HAP-1 (cell line): ENCODE results near the gene KRTAP22-1.

Experiments
- DNase-seq, 2 experiments: peaks; one replicate each; pipeline ENCODE4 v3.0.0-alpha.2; 2016 to 2020; ENCODE audit warnings: low spot score in 2 of 2
- H3K27me3 ChIP-seq: fragments of 250-450 bp; sonication (Bioruptor Pico); 2 replicates; pipeline ENCODE4 v1.5.1; 2020; ENCODE audit warnings: low read depth, mild to moderate bottlenecking, moderate library complexity
- H3K36me3 ChIP-seq: fragments of 250-450 bp; sonication (Bioruptor Pico); replicated peaks from 2 replicates; pipeline ENCODE4 v1.5.1; 2020; ENCODE audit warnings: mild to moderate bottlenecking
- H3K4me1 ChIP-seq: fragments of 250-450 bp; sonication (Bioruptor Pico); 2 replicates; pipeline ENCODE4 v1.5.1; 2020; ENCODE audit warnings: mild to moderate bottlenecking
- H3K4me3 ChIP-seq: fragments of 250-450 bp; sonication (Bioruptor Pico); 2 replicates; pipeline ENCODE4 v1.5.1; 2020; ENCODE audit warnings: mild to moderate bottlenecking, moderate library complexity
- H3K9me3 ChIP-seq: fragments of 250-450 bp; sonication (Bioruptor Pico); 2 replicates; pipeline ENCODE4 v1.5.1; 2020; ENCODE audit warnings: mild to moderate bottlenecking, moderate library complexity
- in situ Hi-C: fragments of 300-500 bp; cut with MboI; formaldehyde crosslinking; loops from 3 replicates; pipeline ENCODE4 v1.14.3; 2020; ENCODE audit warnings: low sequenced_read_pairs, inconsistent platforms, mixed read lengths

KRTAP22-1 gene

GRCh38 chr21:30600787-30601186, at the start of gene KRTAP22-1:
TSS of gene KRTAP22-1 (plus strand) at chr21:30601087.
- no peaks in the 10 kb centered on the region for H3K4me1 ChIP-seq
- no peaks in the 10 kb centered on the region for H3K36me3 ChIP-seq
- peaks cover 4% of the 10 kb centered on the region; the same call in 1 of the 2 replicates for H3K9me3 ChIP-seq
- DNase-seq = no peak
- in situ Hi-C loops = no loop called here
- H3K27me3 ChIP-seq = no peaks in the 10 kb centered on the region
- H3K4me3 ChIP-seq = no peak within 1 kb of the TSS

DNA sequence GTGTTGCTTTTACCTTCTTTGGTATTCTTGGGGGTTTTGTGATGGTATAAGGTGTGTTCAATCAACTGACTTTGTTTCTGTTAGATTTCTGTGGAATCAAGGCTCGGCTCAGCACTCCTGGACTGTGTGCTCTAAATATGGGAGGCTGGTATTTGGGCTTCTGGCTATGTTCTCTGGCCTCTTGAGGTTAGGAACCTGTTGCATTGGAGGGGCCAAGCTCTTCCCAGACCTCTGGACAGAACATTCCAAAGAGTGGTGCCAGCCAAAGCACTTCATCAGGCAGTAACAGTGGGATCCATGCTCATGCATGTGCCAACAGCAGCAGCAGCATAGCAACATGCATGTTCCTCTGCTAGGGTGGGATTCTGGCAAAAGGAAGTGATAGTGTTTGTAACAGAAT, 48.1 kb upstream of the KRTAP22-1 start:
- Histone ChIP-seq H3K36me3 (no peaks in the 10 kb centered on the region), H3K4me1 (no peaks in the 10 kb centered on the region), H3K9me3 (peaks cover 3% of the 10 kb centered on the region; the same call in 1 of the 2 replicates), H3K27me3 (no peaks in the 10 kb centered on the region), H3K4me3 (no peak overlapping the region)
- in situ Hi-C loops = no loop called here
- no peak for DNase-seq

DNA sequence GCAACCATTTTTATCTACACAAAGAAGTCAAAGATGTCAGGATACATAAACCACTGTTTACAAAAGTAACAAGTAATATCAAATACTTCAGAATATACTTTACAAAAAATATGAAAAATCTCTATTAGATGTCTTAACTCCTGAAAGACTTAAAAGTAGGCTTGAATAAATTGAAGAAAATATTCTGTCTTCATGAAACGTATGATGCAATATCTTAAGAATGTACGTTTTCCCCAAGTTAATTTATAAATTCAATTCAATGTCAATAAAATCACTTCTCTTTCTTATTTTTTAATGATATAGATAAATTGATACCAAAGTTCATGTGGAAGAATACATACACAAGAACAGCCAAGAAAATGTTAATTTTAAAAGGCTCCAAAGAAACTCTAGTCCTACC, 45.8 kb upstream of the KRTAP22-1 start:
- Histone ChIP-seq H3K4me3 (no peak overlapping the region), H3K27me3 (no peaks in the 10 kb centered on the region), H3K4me1 (no peaks in the 10 kb centered on the region), H3K9me3 (no peaks in the 10 kb centered on the region), H3K36me3 (no peaks in the 10 kb centered on the region)
- in situ Hi-C loops = no loop called here
- no peak for DNase-seq

GRCh38 chr21:30561264-30561895, 39.5 kb upstream of the KRTAP22-1 start, which contains the start of gene KRTAP19-7:
TSS of gene KRTAP19-7 (minus strand) at chr21:30561314. CDS start at chr21:30561289, 25 bp downstream.
- DNase-seq = no peak
- Histone ChIP-seq H3K9me3 (no peaks in the 10 kb centered on the region), H3K4me1 (no peaks in the 10 kb centered on the region), H3K27me3 (no peaks in the 10 kb centered on the region), H3K36me3 (no peaks in the 10 kb centered on the region), H3K4me3 (no peak within 1 kb of the TSS)
- in situ Hi-C loops = no loop called here

DNA sequence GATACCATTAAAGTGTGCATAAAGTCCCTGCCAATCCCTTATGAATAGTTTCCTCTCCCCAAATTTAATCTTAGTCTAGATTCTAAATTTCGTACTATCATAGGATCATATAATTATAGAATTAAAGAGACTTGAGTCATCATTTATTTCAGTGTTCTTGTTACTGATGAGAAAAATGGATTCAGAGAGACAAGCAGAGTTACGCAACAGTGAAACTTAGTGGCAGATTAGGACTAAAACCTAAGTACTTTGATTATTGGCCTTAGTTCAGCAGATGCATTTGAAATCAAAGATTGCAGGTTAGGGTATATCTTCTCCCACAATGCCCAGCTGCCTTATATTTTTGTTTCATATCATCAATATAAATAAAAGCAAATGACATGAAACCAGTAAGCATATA, 38.9 kb upstream of the KRTAP22-1 start:
- H3K9me3 ChIP-seq = no peaks in the 10 kb centered on the region
- H3K4me3 ChIP-seq = no peak overlapping the region
- no peaks in the 10 kb centered on the region for H3K36me3 ChIP-seq
- no peaks in the 10 kb centered on the region for H3K27me3 ChIP-seq
- no peak for DNase-seq
- no peaks in the 10 kb centered on the region for H3K4me1 ChIP-seq
- in situ Hi-C loops = no loop called here

- H3K27me3 ChIP-seq = no peaks in the 10 kb centered on the region
- no peak for DNase-seq
- H3K4me1 ChIP-seq = no peaks in the 10 kb centered on the region
- in situ Hi-C loops = no loop called here
- H3K4me3 ChIP-seq = no peak overlapping the region
- H3K36me3 ChIP-seq = no peaks in the 10 kb centered on the region
- H3K9me3 ChIP-seq = no peaks in the 10 kb centered on the region
Measured at GRCh38 chr21:30563072-30563471, 37.8 kb upstream of the KRTAP22-1 start.

DNA sequence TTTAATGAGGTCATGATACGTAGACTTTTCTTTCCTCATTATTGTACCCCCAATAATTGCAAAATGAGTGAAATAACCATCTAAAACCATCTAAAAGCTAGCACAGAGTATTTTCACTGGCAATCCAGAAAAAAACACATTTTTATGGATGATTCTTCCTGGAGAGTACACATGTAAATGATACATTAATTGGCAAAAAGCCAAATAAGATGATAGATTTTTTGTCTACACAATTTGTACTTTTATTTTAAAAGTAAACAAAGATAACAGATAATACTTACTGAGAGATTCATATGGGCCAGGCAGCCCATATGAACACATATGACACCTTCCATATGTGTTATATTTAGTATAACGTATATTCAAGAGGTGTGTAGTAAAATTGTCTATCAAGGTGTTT, 37.3 kb upstream of the KRTAP22-1 start:
- H3K4me1 ChIP-seq = no peaks in the 10 kb centered on the region
- in situ Hi-C loops = no loop called here
- DNase-seq = no peak
- H3K27me3 ChIP-seq = no peaks in the 10 kb centered on the region
- no peaks in the 10 kb centered on the region for H3K36me3 ChIP-seq
- H3K4me3 ChIP-seq = no peak overlapping the region
- H3K9me3 ChIP-seq = no peaks in the 10 kb centered on the region

DNA sequence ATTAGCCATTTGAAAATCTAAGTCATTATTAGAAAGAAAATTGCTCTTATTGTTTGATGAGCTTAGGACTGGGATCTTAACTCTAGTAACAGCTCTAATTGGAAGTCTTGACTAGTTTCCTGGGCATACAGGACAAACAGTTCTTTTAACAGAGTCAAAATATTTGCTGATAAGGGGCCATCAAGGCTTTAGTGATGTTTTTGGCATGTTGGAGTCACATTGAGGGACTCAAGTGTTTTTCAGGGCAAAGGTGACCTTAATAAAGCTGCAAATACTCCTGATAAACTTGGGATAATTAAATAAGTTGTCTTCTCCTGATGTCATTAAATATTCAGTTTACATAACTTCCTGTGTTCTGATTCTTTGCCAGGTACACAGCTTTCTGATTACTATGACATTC, 33.3 kb upstream of the KRTAP22-1 start:
- H3K4me1 ChIP-seq = no peaks in the 10 kb centered on the region
- no peaks in the 10 kb centered on the region for H3K27me3 ChIP-seq
- H3K9me3 ChIP-seq = no peaks in the 10 kb centered on the region
- in situ Hi-C loops = no loop called here
- no peaks in the 10 kb centered on the region for H3K36me3 ChIP-seq
- no peak overlapping the region for H3K4me3 ChIP-seq
- no peak for DNase-seq

GRCh38 chr21:30577766-30578165, 23.1 kb upstream of the KRTAP22-1 start:
- H3K27me3 ChIP-seq = no peaks in the 10 kb centered on the region
- no peaks in the 10 kb centered on the region; the same call in 1 of the 2 replicates for H3K9me3 ChIP-seq
- in situ Hi-C loops = no loop called here
- no peak for DNase-seq
- no peaks in the 10 kb centered on the region for H3K36me3 ChIP-seq
- no peaks in the 10 kb centered on the region for H3K4me1 ChIP-seq
- no peak overlapping the region for H3K4me3 ChIP-seq

DNA sequence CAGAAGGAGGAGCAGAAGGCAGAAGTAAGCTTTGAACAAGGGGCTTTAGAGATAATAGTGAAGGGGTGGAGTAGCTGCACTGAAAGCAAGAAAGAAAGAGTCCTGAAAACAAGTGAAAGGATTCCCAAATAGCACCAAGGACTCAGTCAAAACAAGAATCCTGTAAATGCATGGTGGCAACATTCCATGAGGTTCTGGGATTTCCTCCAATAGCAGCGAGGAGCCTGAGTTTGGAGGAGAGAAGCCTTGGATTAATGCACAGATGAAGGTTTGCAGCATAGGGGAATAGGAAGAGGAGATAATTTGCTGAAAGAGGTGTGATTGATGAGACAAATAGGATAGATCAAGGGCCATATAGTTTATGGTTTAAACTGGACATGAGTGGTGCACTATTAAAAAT, 21.5 kb upstream of the KRTAP22-1 start:
- H3K27me3 ChIP-seq = no peaks in the 10 kb centered on the region
- no peak overlapping the region for H3K4me3 ChIP-seq
- in situ Hi-C loops = no loop called here
- no peaks in the 10 kb centered on the region for H3K4me1 ChIP-seq
- no peaks in the 10 kb centered on the region for H3K36me3 ChIP-seq
- no peaks in the 10 kb centered on the region; the same call in 1 of the 2 replicates for H3K9me3 ChIP-seq
- no peak for DNase-seq

- H3K36me3 ChIP-seq = no peaks in the 10 kb centered on the region
- no peaks in the 10 kb centered on the region for H3K27me3 ChIP-seq
- DNase-seq = no peak
- H3K9me3 ChIP-seq = no peaks in the 10 kb centered on the region; the same call in 1 of the 2 replicates
- in situ Hi-C loops = no loop called here
- H3K4me3 ChIP-seq = no peak overlapping the region
- no peaks in the 10 kb centered on the region for H3K4me1 ChIP-seq
Measured at GRCh38 chr21:30580132-30580531, 20.8 kb upstream of the KRTAP22-1 start.

GRCh38 chr21:30582870-30583269, 18.0 kb upstream of the KRTAP22-1 start:
- no peak overlapping the region for H3K4me3 ChIP-seq
- in situ Hi-C loops = no loop called here
- H3K9me3 ChIP-seq = 0 out of 2 replicates have a peak, but pooled peaks cover 2% of the 10 kb centered on the region
- H3K4me1 ChIP-seq = no peaks in the 10 kb centered on the region
- no peak for DNase-seq
- H3K27me3 ChIP-seq = no peaks in the 10 kb centered on the region
- no peaks in the 10 kb centered on the region for H3K36me3 ChIP-seq

DNA sequence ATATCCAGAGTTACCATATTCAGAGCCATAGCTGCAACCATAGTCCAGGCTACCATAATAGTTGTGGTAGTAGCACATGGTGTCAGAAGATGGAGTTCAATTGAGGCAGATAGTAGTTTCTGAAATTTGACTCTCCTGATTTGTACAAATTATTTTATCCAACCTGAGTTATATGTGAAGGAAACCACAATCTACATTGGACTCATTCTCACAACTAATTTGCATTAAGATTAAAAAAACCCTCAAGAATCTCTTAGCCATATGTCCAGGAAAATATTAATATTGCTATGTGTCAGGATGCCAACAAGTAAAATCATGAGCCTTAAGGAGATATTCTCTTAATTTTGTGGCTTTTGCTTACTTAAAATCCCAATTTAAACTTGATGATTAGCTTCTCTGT, 10.6 kb upstream of the KRTAP22-1 start, which contains the start of gene KRTAP22-2:
KRTAP22-2 (minus strand) TSS at position 101 of the 400 bp plus-strand sequence.
- in situ Hi-C loops = no loop called here
- no peaks in the 10 kb centered on the region for H3K27me3 ChIP-seq
- no peaks in the 10 kb centered on the region for H3K4me1 ChIP-seq
- H3K4me3 ChIP-seq = no peak within 1 kb of the TSS
- H3K9me3 ChIP-seq = 0 out of 2 replicates have a peak, but pooled peaks cover 2% of the 10 kb centered on the region
- H3K36me3 ChIP-seq = no peaks in the 10 kb centered on the region
- no peak for DNase-seq

DNA sequence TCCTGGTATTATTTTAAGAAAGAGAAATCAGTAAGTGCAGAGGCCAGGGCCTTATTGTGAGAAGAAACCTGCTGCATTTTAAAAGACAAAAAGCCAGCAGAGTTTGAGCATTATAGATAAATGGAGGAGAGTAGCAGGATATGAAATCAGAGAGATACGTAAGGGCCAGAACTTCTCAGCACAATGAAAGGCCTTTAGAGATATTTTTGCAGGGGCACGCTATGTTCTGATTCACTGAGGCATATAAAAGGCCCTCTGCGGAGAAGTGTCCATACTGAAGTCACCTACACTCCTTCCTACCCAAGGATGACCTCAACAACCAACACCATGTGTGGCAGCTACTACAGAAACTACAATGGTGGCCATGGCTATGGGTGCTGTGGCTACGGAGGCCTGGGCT, 8.7 kb upstream of the KRTAP22-1 start, which contains the start of gene KRTAP6-3:
KRTAP6-3 (plus strand) TSS at position 301 of the 400 bp plus-strand sequence; CDS start at position 307, 6 bp downstream.
- Histone ChIP-seq H3K36me3 (no peaks in the 10 kb centered on the region), H3K9me3 (no peaks in the 10 kb centered on the region), H3K4me3 (no peak within 1 kb of the TSS), H3K4me1 (no peaks in the 10 kb centered on the region), H3K27me3 (no peaks in the 10 kb centered on the region)
- DNase-seq = no peak
- in situ Hi-C loops = no loop called here
